ENCODE measurements around the gene C17orf58.
"Not testable (repeated sequence)": the region's sequence is repeated elsewhere in the genome, so short reads cannot be mapped to it uniquely, and the experiment has no call there.

C17orf58 gene

DNA sequence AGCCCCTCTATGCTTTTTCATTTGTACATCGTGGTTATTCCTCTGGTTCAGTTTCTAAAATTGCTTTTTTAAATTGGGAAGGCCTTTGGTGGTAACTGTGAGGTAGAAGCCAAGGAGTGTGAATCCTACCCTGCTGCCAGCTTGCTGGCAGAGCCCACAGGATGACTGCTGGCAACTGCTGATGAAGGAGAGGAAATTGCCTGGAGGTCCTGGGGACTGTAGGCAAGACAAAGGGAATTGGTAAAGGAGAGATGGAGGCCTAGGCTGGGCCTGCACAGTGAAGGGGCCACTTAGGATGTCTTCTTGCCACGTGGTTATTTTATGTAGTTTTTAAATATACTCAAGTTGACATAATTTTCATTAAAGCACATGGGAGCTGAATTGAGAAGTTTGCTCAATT, 15.8 kb downstream of the C17orf58 start:
- DNase-seq (ENCODE audit: low spot score) (no peak), ATAC-seq (ENCODE audit: low read depth) (no peak)
- no peaks in the 10 kb centered on the region for H3K4me1 ChIP-seq (ENCODE audit: insufficient read depth, poor library complexity, severe bottlenecking)
- TF ChIP-seq, protein P1, sequence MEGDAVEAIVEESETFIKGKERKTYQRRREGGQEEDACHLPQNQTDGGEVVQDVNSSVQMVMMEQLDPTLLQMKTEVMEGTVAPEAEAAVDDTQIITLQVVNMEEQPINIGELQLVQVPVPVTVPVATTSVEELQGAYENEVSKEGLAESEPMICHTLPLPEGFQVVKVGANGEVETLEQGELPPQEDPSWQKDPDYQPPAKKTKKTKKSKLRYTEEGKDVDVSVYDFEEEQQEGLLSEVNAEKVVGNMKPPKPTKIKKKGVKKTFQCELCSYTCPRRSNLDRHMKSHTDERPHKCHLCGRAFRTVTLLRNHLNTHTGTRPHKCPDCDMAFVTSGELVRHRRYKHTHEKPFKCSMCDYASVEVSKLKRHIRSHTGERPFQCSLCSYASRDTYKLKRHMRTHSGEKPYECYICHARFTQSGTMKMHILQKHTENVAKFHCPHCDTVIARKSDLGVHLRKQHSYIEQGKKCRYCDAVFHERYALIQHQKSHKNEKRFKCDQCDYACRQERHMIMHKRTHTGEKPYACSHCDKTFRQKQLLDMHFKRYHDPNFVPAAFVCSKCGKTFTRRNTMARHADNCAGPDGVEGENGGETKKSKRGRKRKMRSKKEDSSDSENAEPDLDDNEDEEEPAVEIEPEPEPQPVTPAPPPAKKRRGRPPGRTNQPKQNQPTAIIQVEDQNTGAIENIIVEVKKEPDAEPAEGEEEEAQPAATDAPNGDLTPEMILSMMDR (IDR thresholded peaks at IDR 0.05; ENCODE audit: poor library complexity, severe bottlenecking): no peak
- no peaks in the 10 kb centered on the region for H3K9me3 ChIP-seq (ENCODE audit: severe bottlenecking)
- H3K4me3 ChIP-seq (ENCODE audit: severe bottlenecking): no peak overlapping the region
- H3K27me3 ChIP-seq (ENCODE audit: insufficient read depth, poor library complexity, severe bottlenecking): no peaks in the 10 kb centered on the region
- H3K27ac ChIP-seq (ENCODE audit: poor library complexity, severe bottlenecking): no peak overlapping the region
- peaks cover 23% of the 10 kb centered on the region for H3K36me3 ChIP-seq (ENCODE audit: low read depth)

DNA sequence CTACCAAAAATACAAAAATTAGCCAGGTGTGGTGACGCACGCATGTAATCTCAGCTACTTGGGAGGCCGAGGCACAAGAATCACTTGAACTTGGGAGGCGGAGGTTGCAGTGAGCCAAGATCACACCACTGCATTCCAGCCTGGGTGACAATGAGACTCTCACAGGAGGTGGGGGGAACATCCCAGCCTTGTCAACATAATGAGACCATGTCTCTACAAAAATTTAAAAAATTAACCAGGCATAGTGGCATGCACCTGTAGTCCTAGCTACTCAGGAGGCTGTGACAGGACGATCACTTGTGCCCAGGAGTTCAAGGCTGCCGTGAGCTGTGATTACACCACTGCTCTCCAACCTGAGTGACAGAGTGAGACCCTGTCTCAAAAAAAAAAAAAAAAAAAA, 20.0 kb downstream of the C17orf58 start:
- DNase-seq (ENCODE audit: low spot score); H3K9me3 ChIP-seq (ENCODE audit: severe bottlenecking); H3K4me1 ChIP-seq (ENCODE audit: insufficient read depth, poor library complexity, severe bottlenecking); H3K27ac ChIP-seq (ENCODE audit: poor library complexity, severe bottlenecking); H3K27me3 ChIP-seq (ENCODE audit: insufficient read depth, poor library complexity, severe bottlenecking); ATAC-seq (ENCODE audit: low read depth); H3K4me3 ChIP-seq (ENCODE audit: severe bottlenecking): not testable (repeated sequence)
- peaks cover 36% of the 10 kb centered on the region for H3K36me3 ChIP-seq (ENCODE audit: low read depth)

DNA sequence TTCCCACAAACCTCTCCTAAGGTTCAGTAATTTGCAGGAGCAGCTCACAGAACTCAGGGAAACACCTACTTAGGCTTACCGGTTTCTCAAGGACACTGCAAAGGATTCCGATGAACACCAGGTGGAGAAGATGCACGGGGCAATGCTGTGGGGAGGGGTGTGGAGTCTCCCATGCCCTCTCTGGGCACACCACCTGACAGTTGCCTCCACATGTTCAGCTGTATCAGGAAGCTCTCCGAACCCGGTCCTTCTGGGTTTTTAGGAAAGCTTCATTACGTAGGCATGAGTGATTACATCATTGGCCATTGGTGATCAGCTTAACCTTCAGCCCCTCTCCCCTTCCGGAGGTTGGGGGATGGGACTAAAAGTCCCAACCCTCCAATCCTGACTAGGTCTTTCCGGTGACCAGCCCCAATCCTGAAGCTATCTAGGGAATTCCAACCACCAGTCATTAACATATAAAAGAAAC, 21.6 kb downstream of the C17orf58 start:
- Histone ChIP-seq H3K27ac (ENCODE audit: poor library complexity, severe bottlenecking) (no peak overlapping the region), H3K9me3 (ENCODE audit: severe bottlenecking) (no peaks in the 10 kb centered on the region), H3K4me1 (ENCODE audit: insufficient read depth, poor library complexity, severe bottlenecking) (no peaks in the 10 kb centered on the region), H3K27me3 (ENCODE audit: insufficient read depth, poor library complexity, severe bottlenecking) (no peaks in the 10 kb centered on the region), H3K36me3 (ENCODE audit: low read depth) (peaks cover 35% of the 10 kb centered on the region), H3K4me3 (ENCODE audit: severe bottlenecking) (no peak overlapping the region)
- DNase-seq (ENCODE audit: low spot score) (no peak), ATAC-seq (ENCODE audit: low read depth) (no peak)
- TF ChIP-seq, protein P1 (IDR thresholded peaks at IDR 0.05; ENCODE audit: poor library complexity, severe bottlenecking): no peak

DNA sequence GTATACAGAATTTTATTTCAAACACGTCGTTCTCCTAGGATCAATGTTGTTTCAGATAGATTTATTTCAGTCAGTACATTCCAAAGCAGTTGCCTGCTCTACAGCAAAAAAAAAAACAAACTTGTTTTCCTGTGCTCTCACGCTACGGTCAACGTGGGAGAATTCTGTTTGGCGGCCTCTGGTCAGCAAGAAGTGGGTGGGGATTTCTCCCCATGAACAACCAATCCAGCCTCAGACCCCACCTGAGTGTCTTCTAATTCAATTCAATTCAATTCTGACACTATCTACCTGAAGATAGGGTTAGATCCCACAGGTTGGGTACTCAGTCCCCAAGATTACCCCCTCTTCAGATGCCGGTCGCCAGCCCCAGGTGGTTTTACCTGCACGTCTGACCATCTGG, 22.1 kb downstream of the C17orf58 start:
- Histone ChIP-seq H3K27me3 (ENCODE audit: insufficient read depth, poor library complexity, severe bottlenecking) (no peaks in the 10 kb centered on the region), H3K4me3 (ENCODE audit: severe bottlenecking) (no peak overlapping the region), H3K9me3 (ENCODE audit: severe bottlenecking) (no peaks in the 10 kb centered on the region), H3K27ac (ENCODE audit: poor library complexity, severe bottlenecking) (no peak overlapping the region), H3K4me1 (ENCODE audit: insufficient read depth, poor library complexity, severe bottlenecking) (no peaks in the 10 kb centered on the region), H3K36me3 (ENCODE audit: low read depth) (peaks cover 33% of the 10 kb centered on the region)
- no peak for ATAC-seq (ENCODE audit: low read depth)
- TF ChIP-seq, protein P1 (IDR thresholded peaks at IDR 0.05; ENCODE audit: poor library complexity, severe bottlenecking): no peak
- no peak for DNase-seq (ENCODE audit: low spot score)

DNA sequence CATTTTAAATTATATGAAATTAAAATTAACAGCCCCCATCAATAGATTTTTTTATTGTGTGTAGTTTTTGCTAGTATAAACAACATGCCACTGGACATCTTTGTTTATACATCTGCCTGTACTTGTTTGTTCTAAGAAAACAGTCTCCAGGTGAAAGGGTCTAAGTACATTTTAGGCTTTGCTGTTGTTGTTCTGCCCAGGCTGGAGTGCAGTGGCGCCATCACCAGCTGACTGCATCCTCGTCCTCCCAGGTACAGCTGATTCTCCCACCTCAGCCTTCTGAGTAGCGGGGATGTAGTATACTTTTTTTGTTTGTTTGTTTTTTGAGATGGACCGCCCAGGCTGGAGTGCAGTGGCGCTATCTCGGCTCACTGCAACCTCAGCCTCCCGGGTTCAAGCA, 25.5 kb downstream of the C17orf58 start:
- Histone ChIP-seq H3K9me3 (ENCODE audit: severe bottlenecking) (no peaks in the 10 kb centered on the region), H3K27ac (ENCODE audit: poor library complexity, severe bottlenecking) (no peak overlapping the region), H3K27me3 (ENCODE audit: insufficient read depth, poor library complexity, severe bottlenecking) (no peaks in the 10 kb centered on the region), H3K4me3 (ENCODE audit: severe bottlenecking) (no peak overlapping the region), H3K4me1 (ENCODE audit: insufficient read depth, poor library complexity, severe bottlenecking) (no peaks in the 10 kb centered on the region), H3K36me3 (ENCODE audit: low read depth) (peaks cover 43% of the 10 kb centered on the region)
- TF ChIP-seq, protein P1 (IDR thresholded peaks at IDR 0.05; ENCODE audit: poor library complexity, severe bottlenecking): no peak
- ATAC-seq (ENCODE audit: low read depth): no peak
- DNase-seq (ENCODE audit: low spot score): no peak

Measured in RWPE2 (cell line).